Spleen (tissue), 7 donors: ENCODE measurements around the gene KCNMB1.

Experiments used
- POLR2A ChIP-seq, 3 donors: fragments of 450-650 bp; IDR thresholded peaks; one replicate each; pipeline ENCODE4 v1.5.1; 2017; ENCODE audit warnings: antibody characterized with exemption in 3 of 3, mild to moderate bottlenecking in 1 of 3
- POLR2AphosphoS5 ChIP-seq, 3 donors: sonication (generic); formaldehyde crosslinking; IDR thresholded peaks; one replicate each; pipeline ENCODE4 v1.5.1; 2017; ENCODE audit warnings: antibody characterized with exemption in 3 of 3
- TF ChIP-seq, protein P1 (sequence below), 11 experiments: fragments of 200-600 bp in 7 of 11; fragments of 450-650 bp in 4 of 11; sonication (generic) in 4 of 11; IDR thresholded peaks in 8 of 11; conservative IDR thresholded peaks in 3 of 11; 1 replicate in 7 of 11; 2 replicates in 4 of 11; pipeline versions ENCODE4 v1.4.0 to v1.8.0; 2016 to 2021; ENCODE audit warnings: antibody characterized with exemption in 11 of 11, inconsistent platforms in 4 of 11, mild to moderate bottlenecking in 1 of 11
- donor health status: DM: no; HTN: no; CAD: no; lungs with moderate emphysema.
- donor health status: DM: no; HTN: no; CAD: no.
- donor health status: DM: no; HTN: no; CAD: no.

DNA sequence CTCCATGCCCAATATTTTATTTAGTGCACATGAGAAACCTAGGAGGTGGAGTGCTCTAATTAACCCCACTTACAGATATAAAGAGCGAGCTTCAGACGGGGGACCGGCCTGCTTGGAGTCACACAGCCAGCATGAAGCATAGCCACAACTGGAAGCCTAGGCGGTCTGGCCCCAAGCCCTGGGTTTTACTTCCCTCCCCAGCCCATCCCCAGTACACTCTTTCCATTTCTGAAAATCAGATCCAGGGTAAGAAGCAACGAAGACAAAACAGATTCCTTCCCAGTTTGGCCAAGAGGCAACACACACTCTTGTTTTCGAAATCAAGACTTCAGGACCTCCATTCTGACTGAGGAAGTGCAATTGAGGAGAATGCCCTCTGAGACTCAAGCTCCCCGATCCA, 27.1 kb downstream of the KCNMB1 start:
- TF ChIP-seq, protein P1, sequence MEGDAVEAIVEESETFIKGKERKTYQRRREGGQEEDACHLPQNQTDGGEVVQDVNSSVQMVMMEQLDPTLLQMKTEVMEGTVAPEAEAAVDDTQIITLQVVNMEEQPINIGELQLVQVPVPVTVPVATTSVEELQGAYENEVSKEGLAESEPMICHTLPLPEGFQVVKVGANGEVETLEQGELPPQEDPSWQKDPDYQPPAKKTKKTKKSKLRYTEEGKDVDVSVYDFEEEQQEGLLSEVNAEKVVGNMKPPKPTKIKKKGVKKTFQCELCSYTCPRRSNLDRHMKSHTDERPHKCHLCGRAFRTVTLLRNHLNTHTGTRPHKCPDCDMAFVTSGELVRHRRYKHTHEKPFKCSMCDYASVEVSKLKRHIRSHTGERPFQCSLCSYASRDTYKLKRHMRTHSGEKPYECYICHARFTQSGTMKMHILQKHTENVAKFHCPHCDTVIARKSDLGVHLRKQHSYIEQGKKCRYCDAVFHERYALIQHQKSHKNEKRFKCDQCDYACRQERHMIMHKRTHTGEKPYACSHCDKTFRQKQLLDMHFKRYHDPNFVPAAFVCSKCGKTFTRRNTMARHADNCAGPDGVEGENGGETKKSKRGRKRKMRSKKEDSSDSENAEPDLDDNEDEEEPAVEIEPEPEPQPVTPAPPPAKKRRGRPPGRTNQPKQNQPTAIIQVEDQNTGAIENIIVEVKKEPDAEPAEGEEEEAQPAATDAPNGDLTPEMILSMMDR (IDR thresholded peaks at IDR 0.05 in 8 of 11, conservative IDR thresholded peaks at IDR 0.05 in 3 of 11): no peak
- TF ChIP-seq POLR2AphosphoS5 (IDR thresholded peaks at IDR 0.05): no peak
- TF ChIP-seq POLR2A (IDR thresholded peaks at IDR 0.05): no peak
